Measurements from ENCODE around the gene MAMDC2. TPM values are rescaled to one million over a fixed set of nuclear protein-coding genes. Genes with fewer than 3 reads are reported as not detected.

MAMDC2 gene
- total RNA-seq, 2 donors from 2014 or later, result 28.8 to 32.5 TPM

GRCh38 chr9:70165006-70165602 is 121.5 kb downstream of the MAMDC2 start:
- H3K27me3 ChIP-seq, result no peaks in the 10 kb centered on the region
- no peak for DNase-seq (ENCODE audit: low spot score)

GRCh38 chr9:70168521-70168920 is 124.9 kb downstream of the MAMDC2 start:
- no peaks in the 10 kb centered on the region for H3K4me1 ChIP-seq
- DNase-seq (ENCODE audit: low spot score), result no peak
- H3K4me3 ChIP-seq, result no peak overlapping the region
- TF ChIP-seq, protein P1, sequence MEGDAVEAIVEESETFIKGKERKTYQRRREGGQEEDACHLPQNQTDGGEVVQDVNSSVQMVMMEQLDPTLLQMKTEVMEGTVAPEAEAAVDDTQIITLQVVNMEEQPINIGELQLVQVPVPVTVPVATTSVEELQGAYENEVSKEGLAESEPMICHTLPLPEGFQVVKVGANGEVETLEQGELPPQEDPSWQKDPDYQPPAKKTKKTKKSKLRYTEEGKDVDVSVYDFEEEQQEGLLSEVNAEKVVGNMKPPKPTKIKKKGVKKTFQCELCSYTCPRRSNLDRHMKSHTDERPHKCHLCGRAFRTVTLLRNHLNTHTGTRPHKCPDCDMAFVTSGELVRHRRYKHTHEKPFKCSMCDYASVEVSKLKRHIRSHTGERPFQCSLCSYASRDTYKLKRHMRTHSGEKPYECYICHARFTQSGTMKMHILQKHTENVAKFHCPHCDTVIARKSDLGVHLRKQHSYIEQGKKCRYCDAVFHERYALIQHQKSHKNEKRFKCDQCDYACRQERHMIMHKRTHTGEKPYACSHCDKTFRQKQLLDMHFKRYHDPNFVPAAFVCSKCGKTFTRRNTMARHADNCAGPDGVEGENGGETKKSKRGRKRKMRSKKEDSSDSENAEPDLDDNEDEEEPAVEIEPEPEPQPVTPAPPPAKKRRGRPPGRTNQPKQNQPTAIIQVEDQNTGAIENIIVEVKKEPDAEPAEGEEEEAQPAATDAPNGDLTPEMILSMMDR (IDR thresholded peaks at IDR 0.05), result no peak
- no peak overlapping the region for H3K27ac ChIP-seq
- H3K27me3 ChIP-seq, result no peaks in the 10 kb centered on the region
- H3K9me3 ChIP-seq, result no peaks in the 10 kb centered on the region
- H3K36me3 ChIP-seq, result peaks cover 42% of the 10 kb centered on the region

More at GRCh38 chr9:70165006-70165602, 121.5 kb downstream of the MAMDC2 start:
- TF ChIP-seq, protein P1 (IDR thresholded peaks at IDR 0.05), result no peak
- H3K9me3 ChIP-seq, result no peaks in the 10 kb centered on the region
- peaks cover 19% of the 10 kb centered on the region for H3K36me3 ChIP-seq
- H3K4me3 ChIP-seq, result no peak overlapping the region
- peaks cover 0 to 9% of the 10 kb centered on the region in 2 donors for H3K4me1 ChIP-seq
- no peak overlapping the region for H3K27ac ChIP-seq

DNA sequence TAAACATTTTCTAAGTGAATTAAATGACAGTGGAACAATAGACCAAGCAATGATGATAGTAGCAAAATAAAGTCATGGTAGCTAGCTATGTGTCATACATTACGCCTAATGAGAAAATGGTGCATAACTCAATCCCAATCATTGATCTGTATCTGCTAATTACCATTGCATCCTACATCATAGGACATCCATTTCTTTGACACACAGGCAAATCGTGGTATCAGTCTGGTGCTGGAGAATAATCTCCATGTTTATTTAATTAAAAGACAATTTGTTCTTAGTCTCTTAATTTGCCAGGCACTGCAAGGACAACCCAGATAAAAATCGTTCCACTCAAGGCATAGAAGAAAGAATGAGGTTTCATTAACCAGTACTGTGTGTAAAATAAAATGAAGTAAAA is 125.6 kb downstream of the MAMDC2 start:
- Histone ChIP-seq H3K9me3 (no peaks in the 10 kb centered on the region), H3K27ac (no peak overlapping the region), H3K36me3 (peaks cover 45% of the 10 kb centered on the region), H3K4me3 (no peak overlapping the region), H3K4me1 (no peaks in the 10 kb centered on the region), H3K27me3 (no peaks in the 10 kb centered on the region)
- TF ChIP-seq, protein P1 (IDR thresholded peaks at IDR 0.05), result no peak
- no peak for DNase-seq (ENCODE audit: low spot score)

GRCh38 chr9:70170151-70170790 is 126.6 kb downstream of the MAMDC2 start:
- Histone ChIP-seq H3K27me3 (no peaks in the 10 kb centered on the region), H3K27ac (no peak overlapping the region), H3K4me3 (no peak overlapping the region), H3K36me3 (peaks cover 43% of the 10 kb centered on the region), H3K9me3 (no peaks in the 10 kb centered on the region), H3K4me1 (no peaks in the 10 kb centered on the region)
- DNase-seq (ENCODE audit: low spot score), result no peak
- TF ChIP-seq, protein P1 (IDR thresholded peaks at IDR 0.05), result no peak

GRCh38 chr9:70172532-70172931 is 128.9 kb downstream of the MAMDC2 start:
- no peak for DNase-seq (ENCODE audit: low spot score)
- no peaks in the 10 kb centered on the region for H3K27me3 ChIP-seq
- H3K27ac ChIP-seq, result no peak overlapping the region
- no peak overlapping the region for H3K4me3 ChIP-seq
- H3K4me1 ChIP-seq, result no peaks in the 10 kb centered on the region
- peaks cover 55% of the 10 kb centered on the region for H3K36me3 ChIP-seq
- no peaks in the 10 kb centered on the region for H3K9me3 ChIP-seq
- TF ChIP-seq, protein P1 (IDR thresholded peaks at IDR 0.05), result no peak
